OCI-LY1 (cell line): ENCODE data around the gene PRDX1.

Experiments used
- H2AFZ ChIP-seq: fragments of 200-600 bp; sonication (generic), shearing (Covaris generic); 2 replicates; pipeline ENCODE4 v1.6.0; 2014; ENCODE audit warnings: antibody characterized with exemption, mild to moderate bottlenecking, low read length
- H3F3A ChIP-seq: fragments of 200-600 bp; sonication (generic), shearing (Covaris generic); 2 replicates; pipeline ENCODE4 v1.6.0; 2014; ENCODE audit warnings: mild to moderate bottlenecking, antibody characterized with exemption, low read length, moderate library complexity; ENCODE audit not compliant: insufficient read depth
- H3K27ac ChIP-seq: fragments of 200-600 bp; sonication (generic); 2 replicates; pipeline ENCODE4 v1.5.1; 2014; ENCODE audit warnings: low read length, mixed run types, mild to moderate bottlenecking, low read depth; ENCODE audit not compliant: poor library complexity, severe bottlenecking
- H3K27me3 ChIP-seq: fragments of 200-600 bp; sonication (generic); 2 replicates; pipeline ENCODE4 v1.6.0; 2014; ENCODE audit warnings: antibody characterized with exemption, mild to moderate bottlenecking, low read length, moderate library complexity; ENCODE audit not compliant: insufficient read depth
- H3K36me3 ChIP-seq: fragments of 200-600 bp; sonication (generic); 2 replicates; pipeline ENCODE4 v1.6.1; 2014; ENCODE audit warnings: mild to moderate bottlenecking, antibody characterized with exemption, low read length, moderate library complexity, mixed read lengths; ENCODE audit not compliant: insufficient read depth
- H3K4me1 ChIP-seq: fragments of 200-600 bp; sonication (generic); 2 replicates; pipeline ENCODE4 v1.5.1; 2014; ENCODE audit warnings: mild to moderate bottlenecking, low read length, moderate library complexity; ENCODE audit not compliant: insufficient read depth, severe bottlenecking
- H3K4me2 ChIP-seq: fragments of 200-600 bp; sonication (generic), shearing (Covaris generic); 2 replicates; pipeline ENCODE4 v1.6.1; 2014; ENCODE audit warnings: low read length
- H3K4me3 ChIP-seq: fragments of 200-600 bp; sonication (generic); 2 replicates; pipeline ENCODE4 v1.5.1; 2014; ENCODE audit warnings: low read length, low read depth, mild to moderate bottlenecking, mixed read lengths; ENCODE audit not compliant: poor library complexity, severe bottlenecking
- H3K79me2 ChIP-seq: fragments of 200-600 bp; shearing (Covaris generic); 2 replicates; pipeline ENCODE4 v1.6.1; 2016; ENCODE audit warnings: mixed run types, low read length, mixed read lengths; ENCODE audit not compliant: insufficient read depth
- H3K9ac ChIP-seq: fragments of 200-600 bp; sonication (generic), shearing (Covaris generic); 2 replicates; pipeline ENCODE4 v1.6.1; 2014; ENCODE audit warnings: mild to moderate bottlenecking, low read length, mixed read lengths
- H3K9me2 ChIP-seq: fragments of 200-600 bp; sonication (generic), shearing (Covaris generic); 2 replicates; pipeline ENCODE4 v1.6.1; 2014; ENCODE audit warnings: low read depth, mild to moderate bottlenecking, low read length, mixed read lengths
- H3K9me3 ChIP-seq: fragments of 200-600 bp; shearing (Covaris generic); 2 replicates; pipeline ENCODE4 v1.6.1; 2014; ENCODE audit warnings: low read length, mixed read lengths
- H4K20me1 ChIP-seq: fragments of 200-600 bp; sonication (generic), shearing (Covaris generic); 2 replicates; pipeline ENCODE4 v1.6.0; 2016; ENCODE audit warnings: mild to moderate bottlenecking, low read length; ENCODE audit not compliant: insufficient read depth
- CTCF ChIP-seq: fragments of 200-600 bp; sonication (generic), shearing (Covaris generic); IDR thresholded peaks from 2 replicates; pipeline ENCODE4 v1.5.1; 2017; ENCODE audit warnings: mild to moderate bottlenecking, antibody characterized with exemption, low read length, moderate library complexity, mixed read lengths
- EZH2 ChIP-seq: fragments of 200-600 bp; sonication (generic), shearing (Covaris generic); IDR thresholded peaks from 2 replicates; pipeline ENCODE4 v1.8.0; 2017; ENCODE audit warnings: borderline replicate concordance, mixed run types, mild to moderate bottlenecking, antibody characterized with exemption, low read length, moderate library complexity, mixed read lengths

Gene PRDX1

GRCh38 chr1:45507893-45508292 lies 13.8 kb downstream of the PRDX1 start:
- H3K4me3 ChIP-seq = no peak overlapping the region
- H4K20me1 ChIP-seq = no peaks in the 10 kb centered on the region
- no peaks in the 10 kb centered on the region for H3F3A ChIP-seq
- H3K9me3 ChIP-seq = no peaks in the 10 kb centered on the region
- no peak for TF ChIP-seq CTCF
- no peak for TF ChIP-seq EZH2
- H3K36me3 ChIP-seq = peaks cover 62% of the 10 kb centered on the region
- H2AFZ ChIP-seq = no peak overlapping the region
- no peak overlapping the region for H3K27ac ChIP-seq
- H3K79me2 ChIP-seq = no peaks in the 10 kb centered on the region
- no peak overlapping the region for H3K9ac ChIP-seq
- no peaks in the 10 kb centered on the region for H3K4me1 ChIP-seq
- H3K4me2 ChIP-seq = no peak overlapping the region
- no peaks in the 10 kb centered on the region for H3K27me3 ChIP-seq
- H3K9me2 ChIP-seq = no peaks in the 10 kb centered on the region

- Histone ChIP-seq H3K9ac (no peak overlapping the region), H3K27me3 (no peaks in the 10 kb centered on the region), H3K4me3 (no peak overlapping the region), H3K4me1 (no peaks in the 10 kb centered on the region), H2AFZ (no peak overlapping the region), H3K9me2 (no peaks in the 10 kb centered on the region), H4K20me1 (no peaks in the 10 kb centered on the region), H3K9me3 (no peaks in the 10 kb centered on the region), H3F3A (no peaks in the 10 kb centered on the region), H3K36me3 (peaks cover 55% of the 10 kb centered on the region), H3K4me2 (no peak overlapping the region), H3K79me2 (no peaks in the 10 kb centered on the region), H3K27ac (no peak overlapping the region)
- TF ChIP-seq CTCF = no peak
- TF ChIP-seq EZH2 = no peak
These were observed 14.5 kb downstream of the PRDX1 start for GRCh38 chr1:45507195-45507594.

- Histone ChIP-seq H4K20me1 (no peaks in the 10 kb centered on the region), H3K79me2 (no peaks in the 10 kb centered on the region), H2AFZ (no peak overlapping the region), H3K4me1 (peaks cover 22% of the 10 kb centered on the region), H3K9ac (no peak overlapping the region), H3K27me3 (no peaks in the 10 kb centered on the region), H3K36me3 (peaks cover 20% of the 10 kb centered on the region; the same call in 1 of the 2 replicates), H3K9me2 (no peaks in the 10 kb centered on the region), H3F3A (no peaks in the 10 kb centered on the region), H3K9me3 (no peaks in the 10 kb centered on the region), H3K4me2 (no peak overlapping the region), H3K27ac (no peak overlapping the region), H3K4me3 (no peak overlapping the region)
- no peak for TF ChIP-seq CTCF
These were observed 18.0 kb downstream of the PRDX1 start for GRCh38 chr1:45503462-45504360.
